HCT116 (cell line): ENCODE measurements around the gene SLAMF1. TPM values are rescaled to one million over a fixed set of nuclear protein-coding genes. Genes with fewer than 3 reads are reported as not detected.

Experiments used
- total RNA-seq: library from RNA; stranded (reverse); gene quantifications from one replicate; pipeline ENCODE4 v1.2.1, GENCODE V29; 2021; ENCODE audit not compliant: unreplicated experiment

The SLAMF1 gene
- total RNA-seq, 1 experiment from 2014 or later, result 0.30 TPM

Other genes with a start within 250 kb of the SLAMF1 start
- gene VANGL2, start 246.5 kb downstream of the SLAMF1 start, total RNA-seq, result 1.1 TPM
- gene SLAMF6, start 123.8 kb downstream of the SLAMF1 start, total RNA-seq, result not detected
- gene CD84, start 67.5 kb downstream of the SLAMF1 start, total RNA-seq, result 0.02 TPM
- gene CD48, start 64.8 kb upstream of the SLAMF1 start, total RNA-seq, result 0.20 TPM
- gene SLAMF7, start 92.2 kb upstream of the SLAMF1 start, total RNA-seq, result 0.34 TPM
- 0.22 TPM for gene LY9, start 149.1 kb upstream of the SLAMF1 start, total RNA-seq
- not detected for gene CD244, start 215.8 kb upstream of the SLAMF1 start, total RNA-seq
- not detected for gene ITLN1, start 238.1 kb upstream of the SLAMF1 start, total RNA-seq